Hindlimb muscle (tissue), 1 donor: ENCODE data around the gene HOXD12. TPM values are rescaled to one million over a fixed set of nuclear protein-coding genes. Genes with fewer than 3 reads are reported as not detected.

Source experiments
- DNase-seq: peaks from one replicate; pipeline ENCODE4 v3.0.0-alpha.2; 2013
- polyA plus RNA-seq: library from polyadenylated mRNA; unstranded; fragments of 120-200 nt; gene quantifications from one replicate; pipeline ENCODE4 v1.2.1, GENCODE V29; 2013; ENCODE audit not compliant: insufficient read length

HOXD12 gene
- polyA plus RNA-seq, 1 donor, result not detected

DNA sequence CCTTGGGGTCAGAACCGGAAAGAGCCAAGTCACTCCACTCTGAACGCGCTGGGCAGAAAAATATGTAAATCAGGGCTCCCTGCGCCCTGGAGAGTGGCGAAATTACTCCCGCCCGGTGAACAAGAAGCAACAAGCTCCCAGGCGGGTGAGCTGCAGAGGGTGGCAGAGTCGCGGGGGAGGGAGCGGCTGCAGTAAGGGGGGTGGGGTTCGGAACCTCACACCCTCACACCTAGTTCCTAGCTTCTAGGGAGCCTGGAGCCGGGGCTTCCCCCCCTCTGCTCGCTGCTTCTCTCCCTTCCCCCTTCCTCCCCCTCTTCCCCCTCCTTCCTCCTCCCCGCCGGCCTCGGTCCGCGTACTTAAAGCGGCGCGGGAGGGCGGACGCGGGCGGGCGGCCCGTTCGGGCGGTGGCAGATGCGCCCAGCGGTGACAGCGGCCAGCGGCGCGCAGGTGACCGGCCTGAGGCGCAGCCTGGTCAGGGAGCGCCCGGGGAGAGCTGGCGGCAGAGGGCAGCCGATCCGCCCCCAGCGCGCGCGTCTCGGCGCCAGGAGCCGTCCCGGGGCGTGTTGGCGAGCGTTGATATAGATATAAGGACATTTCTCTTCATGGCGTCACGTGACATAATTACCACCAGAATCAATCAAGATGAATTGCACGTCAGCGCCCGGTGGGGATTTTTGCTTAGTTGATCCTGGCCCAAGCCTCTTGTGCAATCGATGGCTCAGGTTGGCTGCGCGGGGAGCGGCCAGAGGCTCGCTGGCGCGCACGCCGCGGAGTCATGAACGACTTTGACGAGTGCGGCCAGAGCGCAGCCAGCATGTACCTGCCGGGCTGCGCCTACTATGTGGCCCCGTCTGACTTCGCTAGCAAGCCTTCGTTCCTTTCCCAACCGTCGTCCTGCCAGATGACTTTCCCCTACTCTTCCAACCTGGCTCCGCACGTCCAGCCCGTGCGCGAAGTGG is 7.3 kb downstream of the HOXD12 start, which contains the start of gene HOXD11:
Gene HOXD11, plus strand, starts transcription at position 700 of the 959 bp plus-strand sequence. Its CDS starts 76 bp downstream, at position 776.
- DNase-seq, result no peak

DNA sequence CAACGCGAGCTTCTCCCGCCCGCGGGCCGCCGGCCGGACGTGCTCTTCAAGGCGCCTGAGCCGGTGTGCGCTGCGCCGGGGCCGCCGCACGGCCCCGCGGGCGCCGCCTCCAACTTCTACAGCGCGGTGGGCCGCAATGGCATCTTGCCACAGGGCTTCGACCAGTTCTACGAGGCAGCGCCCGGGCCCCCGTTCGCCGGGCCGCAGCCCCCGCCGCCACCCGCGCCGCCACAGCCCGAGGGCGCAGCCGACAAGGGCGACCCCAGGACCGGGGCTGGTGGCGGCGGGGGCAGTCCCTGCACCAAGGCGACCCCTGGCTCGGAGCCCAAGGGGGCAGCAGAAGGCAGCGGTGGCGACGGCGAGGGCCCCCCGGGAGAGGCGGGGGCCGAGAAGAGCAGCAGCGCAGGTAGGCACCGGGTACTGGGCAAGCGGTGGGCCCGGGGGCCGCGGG is 8.2 kb downstream of the HOXD12 start:
- no peak for DNase-seq

DNA sequence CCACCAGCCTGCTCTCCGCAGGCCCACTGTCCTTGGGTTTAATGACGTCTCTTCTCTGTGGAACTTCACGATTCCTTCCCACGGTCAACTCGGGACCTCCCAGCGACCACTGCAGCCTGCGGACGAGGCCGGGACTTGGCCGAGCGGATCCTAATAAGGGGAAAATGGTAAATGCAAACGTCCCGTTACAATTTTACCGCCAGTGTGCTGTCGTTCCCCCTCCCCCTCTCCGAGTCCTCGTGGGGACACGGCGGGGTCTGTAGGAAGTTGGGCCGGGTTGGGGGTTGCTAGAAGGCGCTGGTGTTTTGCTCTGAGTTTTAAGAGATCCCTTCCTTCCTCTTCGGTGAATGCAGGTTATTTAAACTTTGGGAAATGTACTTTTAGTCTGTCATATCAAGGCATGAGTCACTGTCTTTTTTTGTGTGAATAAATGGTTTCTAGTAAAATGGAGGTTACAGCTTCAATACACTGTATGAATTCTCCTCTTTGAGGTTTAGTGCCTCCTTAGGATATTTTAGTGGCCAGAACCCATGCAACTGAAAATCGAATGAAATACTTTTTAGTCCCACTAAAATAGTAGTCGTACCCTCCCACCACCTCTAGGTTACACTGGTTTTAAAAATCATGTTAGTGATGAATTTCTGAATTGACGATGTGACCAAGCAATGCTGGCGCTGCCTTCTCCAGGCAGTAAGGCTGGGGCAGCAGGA is 9.8 kb downstream of the HOXD12 start:
- DNase-seq, result no peak

DNA sequence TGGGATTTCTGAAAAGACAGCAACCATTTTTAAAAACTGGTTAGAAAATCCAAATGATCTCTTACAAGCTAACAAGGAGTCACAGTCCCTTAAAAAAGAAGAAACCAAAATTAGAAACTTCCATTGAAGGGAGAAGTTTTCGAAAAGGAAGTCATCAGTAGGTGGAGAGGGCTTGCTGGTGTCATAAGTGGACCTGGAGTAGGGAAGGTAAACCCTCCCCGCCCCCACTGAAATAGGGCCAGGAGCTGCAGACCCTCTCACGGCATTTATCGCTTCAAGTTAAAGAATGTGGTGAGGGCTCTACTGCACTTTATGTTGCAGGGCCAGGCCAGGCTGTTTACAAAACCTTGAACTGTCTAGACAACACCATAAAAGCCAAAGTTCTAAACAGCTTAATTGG is 10.4 kb downstream of the HOXD12 start:
- DNase-seq, result no peak

DNA sequence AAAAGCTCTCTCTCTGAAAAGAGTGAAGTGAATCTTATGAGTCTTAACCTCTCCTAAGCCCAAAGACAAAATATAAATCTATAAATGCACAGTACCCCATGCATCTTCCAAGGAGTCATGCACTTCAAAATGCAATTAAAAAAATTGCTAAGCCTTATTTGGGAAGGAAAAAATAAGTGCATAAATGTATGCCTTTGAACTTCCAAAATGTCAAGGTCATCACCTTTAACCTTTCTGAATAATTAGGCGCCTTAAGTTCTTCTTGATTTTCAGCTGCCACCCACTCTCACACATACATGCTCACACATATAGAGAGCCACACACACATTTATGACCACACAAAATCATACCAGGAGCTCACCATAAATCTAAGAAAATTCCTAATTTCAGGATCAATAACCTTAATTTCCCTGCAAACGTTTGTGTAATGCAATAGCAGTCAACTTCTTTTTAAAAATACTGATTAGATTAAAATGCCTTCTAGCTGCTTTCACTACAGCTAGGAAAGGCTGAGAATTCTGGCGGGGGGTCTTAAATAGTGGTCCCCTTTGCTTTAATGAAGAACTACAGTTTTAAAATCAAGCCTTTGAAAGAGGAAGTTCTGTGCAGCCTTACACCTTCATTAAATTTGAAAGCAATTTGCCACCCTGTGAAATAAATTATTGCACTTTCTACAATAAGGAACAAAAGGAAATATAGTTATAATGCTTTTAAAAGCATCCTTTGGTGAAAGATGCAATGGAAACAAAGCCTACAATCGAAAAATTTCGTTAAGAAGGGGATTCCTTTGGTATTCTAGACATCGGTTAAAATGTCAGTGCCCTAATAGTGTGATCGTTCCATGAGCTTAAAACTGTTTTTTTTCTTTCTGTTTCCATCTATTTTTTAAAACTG is 11.1 kb downstream of the HOXD12 start:
- DNase-seq, result no peak

DNA sequence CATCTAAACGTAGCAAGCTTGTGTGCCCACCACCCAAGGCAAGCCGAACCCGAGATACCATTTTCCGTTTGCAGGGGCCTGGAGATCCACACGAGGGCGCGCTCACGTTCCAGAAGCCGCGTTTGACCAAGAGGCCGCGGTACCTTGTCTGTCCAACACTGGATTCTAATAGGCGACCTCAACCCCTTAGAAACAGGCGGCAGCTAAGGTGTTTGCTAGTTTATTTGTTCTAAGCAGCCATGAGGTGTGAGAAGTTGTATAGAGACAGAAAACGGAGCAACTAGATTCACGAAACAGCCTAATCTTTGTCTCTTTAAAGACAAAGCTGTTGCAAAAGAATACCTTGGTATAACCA is 11.7 kb downstream of the HOXD12 start:
- DNase-seq, result no peak

DNA sequence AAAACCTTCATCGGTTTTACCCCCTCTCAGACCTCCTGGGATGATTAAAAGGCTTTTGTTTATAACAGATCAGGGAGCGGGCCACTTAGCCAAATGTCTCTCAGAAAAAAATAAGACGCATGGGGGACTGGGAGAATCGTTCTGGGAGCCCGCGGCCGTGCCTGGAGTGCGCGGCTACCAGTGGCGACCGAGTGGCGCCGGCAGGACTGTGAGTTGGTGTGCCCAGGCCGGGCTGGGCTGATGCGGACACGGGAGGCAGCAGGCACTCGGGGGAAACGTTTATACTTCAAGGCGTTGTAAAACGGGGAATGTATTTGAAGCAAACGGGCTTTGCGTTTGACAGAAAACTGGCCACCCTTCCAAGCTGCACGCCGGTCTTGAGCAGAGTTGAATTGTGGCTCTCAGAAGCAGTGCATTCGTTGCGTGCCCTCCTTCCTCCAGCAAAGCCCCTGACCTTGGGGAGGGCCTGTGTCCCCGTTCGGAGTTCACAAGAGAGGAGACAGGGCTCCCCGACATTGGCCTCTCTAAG is 12.3 kb downstream of the HOXD12 start:
- DNase-seq, result no peak

DNA sequence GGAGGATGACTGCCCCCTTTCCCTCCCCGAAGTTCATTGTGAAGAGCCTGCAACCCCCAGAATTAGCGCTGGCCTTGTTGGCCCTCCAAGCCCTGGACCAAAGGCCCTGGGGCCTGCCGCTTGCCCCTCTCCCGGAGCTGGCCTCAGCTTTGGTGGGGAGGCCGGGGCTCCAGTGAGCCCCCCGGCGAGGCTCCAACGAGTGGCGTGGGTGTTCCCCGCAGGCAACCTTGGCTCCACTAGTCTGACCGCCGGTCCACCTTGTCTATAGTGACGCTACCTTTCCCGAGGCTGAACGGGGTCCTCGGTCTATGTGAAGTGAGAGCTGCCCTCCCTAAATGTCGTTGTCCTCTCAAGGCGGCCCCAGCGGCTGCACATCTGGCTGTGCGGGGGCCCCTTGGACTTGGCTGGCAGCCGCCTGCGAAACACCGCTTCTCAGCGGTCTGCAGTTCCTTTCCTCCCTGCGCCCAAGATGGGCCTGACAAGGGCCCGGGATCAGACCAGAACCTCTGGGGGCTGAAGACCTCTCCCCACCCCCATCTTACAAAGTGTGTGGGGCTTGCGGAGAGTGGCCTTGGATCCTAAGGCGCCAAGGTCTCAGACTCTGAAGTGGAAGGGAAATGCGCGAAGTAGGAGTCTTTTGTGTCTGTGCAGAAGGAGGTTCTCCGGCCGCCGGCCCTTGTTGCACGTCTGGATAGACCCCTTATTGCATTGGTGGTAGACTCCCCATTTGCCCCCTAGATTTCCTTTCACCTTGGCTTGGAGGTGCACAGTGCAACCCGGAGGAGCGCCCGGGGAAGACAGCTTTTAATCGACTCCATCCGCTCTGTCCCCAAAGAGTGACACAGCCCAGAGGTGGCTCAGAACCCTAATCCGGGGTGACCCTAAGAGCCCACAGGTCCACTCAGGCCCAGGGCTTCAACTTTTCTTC is 13.0 kb downstream of the HOXD12 start:
- DNase-seq, result no peak

DNA sequence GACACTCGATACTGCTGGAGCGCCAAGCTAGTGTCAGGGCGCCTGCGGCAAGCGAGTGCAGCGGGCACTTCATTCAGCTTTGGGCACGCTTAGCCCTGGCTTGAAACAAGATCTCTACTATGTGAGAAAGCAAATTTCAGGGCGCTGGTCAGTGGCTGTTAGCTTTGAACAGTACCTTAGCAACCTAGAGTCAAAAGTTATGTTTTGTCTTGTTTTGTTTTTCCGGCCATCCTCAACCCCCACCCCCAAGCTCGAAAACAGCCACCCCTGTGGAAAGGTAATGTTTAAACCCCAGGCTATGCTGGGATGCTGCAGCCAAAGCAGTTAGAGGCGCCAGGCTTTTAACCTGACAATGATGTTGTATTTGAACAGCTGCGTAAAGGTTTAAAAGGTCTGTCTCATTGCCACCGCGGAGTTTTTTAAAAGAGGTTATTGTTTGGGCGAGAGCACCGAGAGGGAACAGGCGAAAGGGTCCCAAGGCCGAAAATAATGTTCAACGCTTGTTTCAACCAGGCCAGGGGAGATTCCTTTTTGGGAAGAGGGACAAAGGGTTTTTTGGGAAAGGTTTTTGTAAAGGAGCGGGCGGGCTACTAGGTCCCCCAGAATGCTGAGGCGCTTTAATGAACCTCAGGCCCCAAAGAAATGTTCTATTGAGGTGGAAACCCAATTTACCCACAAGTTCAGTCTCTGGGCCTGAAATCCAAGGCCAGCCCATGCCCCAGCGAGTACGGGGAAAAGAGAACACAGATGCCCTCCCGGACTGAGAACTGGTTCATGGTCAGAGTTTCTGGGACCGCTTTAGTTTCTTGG is 14.7 kb downstream of the HOXD12 start:
- DNase-seq, result no peak

DNA sequence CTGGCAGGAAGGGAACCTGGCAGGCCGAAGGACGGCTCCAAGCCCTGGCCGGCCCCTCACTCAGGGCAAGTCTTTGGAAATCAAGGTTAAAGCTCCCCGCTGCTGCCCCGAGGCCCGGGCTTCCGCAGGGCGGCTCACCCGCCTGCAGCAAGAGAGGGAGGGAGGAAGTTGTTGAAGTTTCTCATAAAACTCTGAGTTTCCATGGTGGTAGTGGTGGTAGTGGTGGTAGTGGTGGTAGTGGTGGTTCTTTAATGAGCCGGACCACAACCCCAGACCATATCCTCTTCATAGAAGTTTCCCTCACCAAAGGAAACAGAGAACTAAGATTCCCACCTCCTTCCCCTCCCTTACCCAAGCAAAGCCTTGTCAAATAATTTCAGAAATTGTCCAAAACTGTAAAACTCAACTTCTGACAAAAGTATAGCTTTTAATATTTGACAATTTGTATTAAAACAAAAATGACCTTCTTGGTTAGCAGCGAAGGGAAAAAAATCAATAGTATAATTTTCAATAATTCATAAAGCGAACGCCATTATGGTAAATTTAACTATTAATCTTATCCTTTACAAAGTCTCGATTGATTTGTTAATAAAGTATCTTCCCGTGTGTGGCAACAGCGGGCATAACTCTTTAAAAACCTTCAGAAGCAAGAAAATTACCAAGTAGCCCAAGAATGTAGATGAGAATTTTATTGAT is 15.5 kb downstream of the HOXD12 start:
- DNase-seq, result no peak

DNA sequence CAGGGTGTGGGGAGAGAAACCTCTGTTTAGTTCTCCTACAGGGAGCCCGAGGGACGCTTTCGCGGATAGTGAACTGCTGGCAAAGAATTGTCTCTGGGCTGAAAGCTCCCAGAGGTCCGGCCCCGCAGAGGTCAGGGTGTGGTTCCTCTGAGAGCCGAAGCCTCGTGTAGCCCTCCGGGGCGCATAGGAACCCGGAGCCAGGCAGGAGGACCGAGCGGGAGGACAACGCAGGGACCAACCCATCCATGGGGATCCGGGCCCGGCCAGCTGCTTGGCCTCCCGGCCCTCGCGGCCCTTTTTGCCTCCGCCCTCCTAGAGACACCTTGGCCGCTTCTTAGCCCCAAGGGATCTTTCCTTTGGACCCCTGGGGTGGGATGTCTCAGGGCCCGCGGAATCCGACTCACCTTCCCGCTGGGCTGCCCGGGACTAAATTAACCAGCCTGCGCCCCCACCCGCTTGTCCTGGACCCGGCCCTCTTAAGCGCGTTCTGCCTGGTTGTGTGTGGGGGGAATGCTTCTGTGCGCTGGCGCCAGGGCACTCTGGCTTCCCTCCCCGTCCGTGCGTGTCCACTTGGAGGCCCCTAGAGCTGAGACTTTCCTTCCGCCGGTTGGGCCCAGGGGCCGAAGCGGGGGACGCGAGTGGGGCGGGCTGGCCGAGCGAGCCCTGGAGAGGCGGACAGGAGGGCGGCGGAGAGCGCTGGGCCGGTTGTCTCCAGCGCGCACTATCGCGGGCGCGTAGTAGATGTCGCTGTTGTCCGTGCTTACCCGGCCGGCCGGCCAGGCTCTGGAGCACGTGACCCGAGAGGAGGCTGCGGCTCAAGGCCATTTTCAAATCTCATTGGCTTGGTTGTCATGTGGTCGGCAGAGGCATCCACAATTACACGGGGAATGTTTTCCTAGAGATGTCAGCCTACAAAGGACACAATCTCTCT is 16.6 kb downstream of the HOXD12 start, which contains the start of gene HOXD10:
Gene HOXD10, plus strand, starts transcription at position 896 of the 931 bp plus-strand sequence. CDS start 56 bp downstream, outside the sequence.
- peak; percentile 84 for DNase-seq

DNA sequence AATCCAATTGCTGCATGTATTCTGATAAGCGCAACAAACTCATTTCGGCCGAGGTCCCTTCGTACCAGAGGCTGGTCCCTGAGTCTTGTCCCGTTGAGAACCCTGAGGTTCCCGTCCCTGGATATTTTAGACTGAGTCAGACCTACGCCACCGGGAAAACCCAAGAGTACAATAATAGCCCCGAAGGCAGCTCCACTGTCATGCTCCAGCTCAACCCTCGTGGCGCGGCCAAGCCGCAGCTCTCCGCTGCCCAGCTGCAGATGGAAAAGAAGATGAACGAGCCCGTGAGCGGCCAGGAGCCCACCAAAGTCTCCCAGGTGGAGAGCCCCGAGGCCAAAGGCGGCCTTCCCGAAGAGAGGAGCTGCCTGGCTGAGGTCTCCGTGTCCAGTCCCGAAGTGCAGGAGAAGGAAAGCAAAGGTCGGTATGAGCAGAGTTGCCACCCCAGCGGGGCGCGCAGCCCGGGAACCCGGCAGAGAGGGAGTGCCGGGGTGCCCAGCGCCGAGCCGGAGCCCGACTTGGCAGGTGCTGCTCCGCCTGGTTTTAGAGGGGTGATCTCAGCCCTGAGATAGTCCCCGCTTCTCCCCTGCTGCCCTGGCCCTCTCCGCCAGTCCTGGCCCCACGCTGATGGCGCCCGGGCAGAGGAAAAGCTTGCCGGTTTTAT is 17.7 kb downstream of the HOXD12 start:
- no peak for DNase-seq

DNA sequence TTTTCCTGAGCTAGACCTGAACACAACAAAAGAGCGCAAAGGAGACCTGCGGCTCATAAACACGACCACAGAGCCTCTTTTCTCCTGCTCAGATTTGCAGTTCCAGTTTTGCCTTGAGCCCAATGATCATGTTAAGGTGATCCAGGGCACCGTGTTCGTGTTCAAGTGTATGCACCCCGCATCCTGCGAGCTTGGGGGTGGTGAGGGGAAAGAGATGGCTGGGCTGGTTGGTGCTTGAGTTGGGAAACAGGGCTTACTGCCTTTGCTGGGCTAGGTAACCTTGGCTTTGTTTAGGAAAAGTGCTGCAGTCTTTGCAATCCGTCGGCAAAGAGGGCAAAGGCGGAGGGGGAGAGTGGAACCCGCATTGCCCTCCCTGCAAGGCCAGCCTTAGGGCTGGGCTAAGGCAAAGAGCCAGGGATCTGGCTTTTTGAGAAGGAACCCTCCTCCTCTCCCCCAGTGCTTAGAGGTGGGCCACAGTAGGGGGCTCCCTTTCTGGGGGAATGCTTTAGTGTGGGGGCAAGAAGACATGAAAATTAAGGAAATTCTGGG is 18.3 kb downstream of the HOXD12 start:
- no peak for DNase-seq

DNA sequence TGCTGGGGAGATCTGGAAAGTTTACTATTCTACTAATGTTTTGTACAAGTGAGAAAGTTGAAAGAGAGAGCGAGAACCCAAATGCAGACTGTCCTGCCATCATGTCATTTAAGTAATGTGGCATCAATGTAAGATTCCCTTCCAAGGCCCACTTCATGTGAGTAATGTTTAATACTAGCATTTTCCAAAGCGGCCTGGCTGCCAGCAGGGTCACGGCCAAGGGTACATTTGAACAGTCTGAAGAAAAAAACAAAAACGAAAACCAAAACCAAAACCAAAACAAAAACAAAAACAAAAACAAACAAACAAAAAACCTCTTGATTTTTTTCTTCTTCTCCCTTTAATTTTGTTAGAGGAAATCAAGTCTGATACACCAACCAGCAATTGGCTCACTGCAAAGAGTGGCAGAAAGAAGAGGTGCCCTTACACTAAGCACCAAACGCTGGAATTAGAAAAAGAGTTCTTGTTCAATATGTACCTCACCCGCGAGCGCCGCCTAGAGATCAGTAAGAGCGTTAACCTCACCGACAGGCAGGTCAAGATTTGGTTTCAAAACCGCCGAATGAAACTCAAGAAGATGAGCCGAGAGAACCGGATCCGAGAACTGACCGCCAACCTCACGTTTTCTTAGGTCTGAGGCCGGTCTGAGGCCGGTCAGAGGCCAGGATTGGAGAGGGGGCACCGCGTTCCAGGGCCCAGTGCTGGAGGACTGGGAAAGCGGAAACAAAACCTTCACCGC is 19.2 kb downstream of the HOXD12 start:
- no peak for DNase-seq

DNA sequence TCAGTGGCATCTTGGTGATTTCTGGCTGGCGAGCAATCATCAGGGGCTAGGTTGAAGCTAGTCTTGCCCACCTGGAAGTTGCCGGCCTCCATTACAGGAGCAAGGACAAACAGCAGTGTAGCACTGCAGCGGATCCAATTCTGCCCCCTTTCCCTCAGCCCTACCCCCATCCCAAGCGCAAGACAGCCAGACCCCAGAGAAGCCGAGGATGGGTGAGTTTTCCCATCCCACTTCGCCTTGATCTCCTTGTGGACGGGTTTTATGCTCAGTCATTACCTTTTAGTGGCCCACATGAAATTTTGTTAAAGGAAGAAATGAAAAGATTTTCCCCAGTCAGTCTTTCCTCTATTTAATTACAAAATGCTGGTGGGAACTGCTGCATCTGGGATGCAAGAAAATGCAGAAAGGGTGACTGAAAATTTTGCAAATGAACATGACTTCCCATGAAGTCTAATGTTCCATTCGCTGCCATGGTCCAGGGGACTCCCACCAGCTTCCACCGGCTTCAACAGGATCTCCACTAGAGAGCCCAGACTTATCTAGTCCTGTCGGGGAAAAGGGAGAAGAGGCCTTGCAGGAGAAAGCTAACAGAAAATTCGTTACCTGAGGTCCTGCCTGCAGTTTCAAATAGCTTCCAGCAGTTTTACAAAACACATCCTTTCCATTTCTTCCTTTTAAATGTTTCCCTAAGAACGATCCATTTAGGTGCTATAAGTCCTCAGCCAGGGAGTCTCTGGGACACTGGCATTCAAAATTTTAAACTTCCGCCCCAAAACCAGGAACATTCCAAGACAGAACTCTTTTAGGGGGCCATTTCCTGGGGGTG is 21.0 kb downstream of the HOXD12 start:
- DNase-seq, result no peak
